Keratinocyte (primary cell): Measurements from ENCODE around the gene ASRGL1. TPM values are rescaled to one million over a fixed set of nuclear protein-coding genes. Genes with fewer than 3 reads are reported as not detected.

Experiments
- DNase-seq: peaks from one replicate; pipeline ENCODE4 v3.0.0-alpha.2; 2011; ENCODE audit warnings: low read depth, missing footprints, low spot score
- FAIRE-seq: peaks from 2 replicates; lab custom pipeline; 2011; peaks lifted over from hg19 to GRCh38; lab: Jason Lieb, UNC
- H2AFZ ChIP-seq: 2 replicates; pipeline ENCODE4 v1.6.0; 2012; ENCODE audit warnings: low read length, control low read depth, inconsistent platforms; ENCODE audit not compliant: control insufficient read depth
- H3K27ac ChIP-seq: 2 replicates; pipeline ENCODE4 v1.5.1; 2011; ENCODE audit warnings: low read length; ENCODE audit not compliant: control insufficient read depth, insufficient read depth
- H3K27me3 ChIP-seq: 3 replicates; pipeline ENCODE4 v1.6.0; 2011; ENCODE audit warnings: low read length; ENCODE audit not compliant: control insufficient read depth, insufficient read depth; ENCODE audit errors: extremely low read depth
- H3K36me3 ChIP-seq, 2 experiments: 2 replicates in 1 of 2; 3 replicates in 1 of 2; pipeline ENCODE4 v1.5.1; 2011; ENCODE audit warnings: low read length in 2 of 2, mild to moderate bottlenecking in 1 of 2; ENCODE audit not compliant: control insufficient read depth in 2 of 2, insufficient read depth in 2 of 2; ENCODE audit errors: extremely low read depth in 1 of 2
- H3K4me1 ChIP-seq: 3 replicates; pipeline ENCODE4 v1.5.1; 2011; ENCODE audit warnings: low read length; ENCODE audit not compliant: control insufficient read depth, insufficient read depth; ENCODE audit errors: extremely low read depth
- H3K4me2 ChIP-seq: 3 replicates; pipeline ENCODE4 v1.6.0; 2011; ENCODE audit warnings: low read depth, low read length; ENCODE audit not compliant: control insufficient read depth, insufficient read depth; ENCODE audit errors: extremely low read depth
- H3K4me3 ChIP-seq, 3 experiments: fragments of 200-600 bp in 1 of 3; sonication (generic) in 1 of 3; 2 replicates in 2 of 3; 3 replicates in 1 of 3; pipeline ENCODE4 v1.5.1; 2011 to 2016; ENCODE audit warnings: low read length in 3 of 3, mild to moderate bottlenecking in 3 of 3, control low read depth in 2 of 3, inconsistent platforms in 1 of 3, low read depth in 1 of 3, mixed read lengths in 1 of 3, mixed run types in 1 of 3, moderate library complexity in 1 of 3; ENCODE audit not compliant: control insufficient read depth in 2 of 3, insufficient read depth in 2 of 3; ENCODE audit errors: extremely low read depth in 1 of 3
- H3K79me2 ChIP-seq: 2 replicates; pipeline ENCODE4 v1.6.0; 2012; ENCODE audit warnings: low read length; ENCODE audit not compliant: control insufficient read depth, insufficient read depth
- H3K9ac ChIP-seq: 3 replicates; pipeline ENCODE4 v1.6.0; 2011; ENCODE audit warnings: low read length; ENCODE audit not compliant: control insufficient read depth, insufficient read depth; ENCODE audit errors: extremely low read depth
- H3K9me1 ChIP-seq: 3 replicates; pipeline ENCODE4 v1.6.0; 2011; ENCODE audit warnings: low read length; ENCODE audit not compliant: control insufficient read depth, insufficient read depth; ENCODE audit errors: extremely low read depth
- H3K9me3 ChIP-seq: 2 replicates; pipeline ENCODE4 v1.5.1; 2012; ENCODE audit warnings: low read depth, low read length; ENCODE audit not compliant: control insufficient read depth
- H4K20me1 ChIP-seq: 3 replicates; pipeline ENCODE4 v1.6.0; 2011; ENCODE audit warnings: low read length; ENCODE audit not compliant: control insufficient read depth, insufficient read depth; ENCODE audit errors: extremely low read depth
- EZH2 ChIP-seq: IDR thresholded peaks from one replicate; pipeline ENCODE4 v1.6.1; 2012; ENCODE audit warnings: inconsistent platforms, mild to moderate bottlenecking, low read length, moderate library complexity
- dilution Hi-C: fragments of 300-500 bp; cut with MboI; formaldehyde crosslinking; loops from one replicate; pipeline ENCODE4 v1.7.0; 2020; ENCODE audit warnings: low sequenced_read_pairs; ENCODE audit not compliant: extremely low pct_ligation_motif_present
- polyA plus RNA-seq, 5 experiments: library from polyadenylated mRNA; depleted of rRNA in 3 of 5; stranded (reverse) in 3 of 5; stranded (forward) in 1 of 5; unstranded in 1 of 5; fragments of >200 nt; gene quantifications; 1 replicate in 1 of 5; 2 replicates in 3 of 5; 3 replicates in 1 of 5; pipeline versions ENCODE4 v1.2.1 to v1.2.3, GENCODE V29; 2011 to 2012; ENCODE audit warnings: missing spikeins in 2 of 5, low read depth in 1 of 5, low replicate concordance in 1 of 5
- TF ChIP-seq, protein P1 (sequence below), 3 experiments: IDR thresholded peaks in 1 of 3; conservative IDR thresholded peaks in 1 of 3; optimal IDR thresholded peaks in 1 of 3; 2 replicates in 2 of 3; 3 replicates in 1 of 3; pipeline versions ENCODE3 to v1.5.1; 2011; ENCODE audit warnings: low read length in 3 of 3, mild to moderate bottlenecking in 3 of 3, moderate library complexity in 2 of 3, control low read depth in 1 of 3, inconsistent platforms in 1 of 3; ENCODE audit not compliant: insufficient read depth in 2 of 3; ENCODE audit errors: extremely low read depth in 1 of 3

Gene ASRGL1
- polyA plus RNA-seq, 1 donor (not counting 4 experiments of a cell fraction or from before 2014, with no cell fraction given), result 0.05 TPM

DNA sequence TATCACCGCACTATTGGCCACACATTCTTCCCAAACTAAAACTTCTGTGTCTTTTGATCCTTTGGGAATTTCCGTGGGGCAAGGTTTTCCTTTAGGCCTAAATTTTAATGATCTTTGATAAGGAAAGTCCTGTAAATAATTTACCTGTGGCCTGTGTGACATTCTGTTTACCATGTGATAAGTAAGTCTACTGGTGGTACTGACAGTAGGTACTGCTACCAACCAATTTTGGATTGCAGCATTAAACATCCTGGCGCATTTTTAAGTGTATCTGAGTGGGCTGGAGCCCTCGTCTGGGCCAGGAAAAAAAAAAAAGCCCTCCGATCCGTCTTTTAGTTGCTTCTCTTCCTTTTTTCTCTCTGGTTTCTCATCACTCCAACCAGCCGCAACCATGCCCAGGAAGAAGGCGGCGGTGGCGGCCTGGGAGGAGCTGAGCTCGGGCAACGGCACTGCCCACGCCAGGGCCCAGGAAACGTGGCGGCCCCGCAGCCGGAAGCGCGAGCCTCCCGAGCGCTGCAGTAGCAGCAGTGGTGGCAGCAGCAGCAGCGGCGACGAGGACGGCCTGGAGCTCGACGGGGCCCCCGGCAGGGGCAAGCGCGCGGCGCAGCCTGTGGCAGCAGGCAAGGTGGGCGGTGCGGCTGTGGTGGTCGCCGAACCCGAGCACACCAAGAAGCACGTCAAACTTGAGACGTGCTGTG is 33.6 kb downstream of the ASRGL1 start:
- Histone ChIP-seq H3K4me2 (no peak overlapping the region), H2AFZ (no peak overlapping the region), H3K9me1 (no peaks in the 10 kb centered on the region), H3K4me3 (no peak overlapping the region), H3K27me3 (no peaks in the 10 kb centered on the region), H3K9me3 (no peaks in the 10 kb centered on the region), H3K27ac (no peak overlapping the region), H3K79me2 (no peaks in the 10 kb centered on the region), H3K36me3 (no peaks in the 10 kb centered on the region), H4K20me1 (no peaks in the 10 kb centered on the region), H3K9ac (no peak overlapping the region), H3K4me1 (no peaks in the 10 kb centered on the region)
- no peak for DNase-seq
- no peak for TF ChIP-seq EZH2
- TF ChIP-seq, protein P1, sequence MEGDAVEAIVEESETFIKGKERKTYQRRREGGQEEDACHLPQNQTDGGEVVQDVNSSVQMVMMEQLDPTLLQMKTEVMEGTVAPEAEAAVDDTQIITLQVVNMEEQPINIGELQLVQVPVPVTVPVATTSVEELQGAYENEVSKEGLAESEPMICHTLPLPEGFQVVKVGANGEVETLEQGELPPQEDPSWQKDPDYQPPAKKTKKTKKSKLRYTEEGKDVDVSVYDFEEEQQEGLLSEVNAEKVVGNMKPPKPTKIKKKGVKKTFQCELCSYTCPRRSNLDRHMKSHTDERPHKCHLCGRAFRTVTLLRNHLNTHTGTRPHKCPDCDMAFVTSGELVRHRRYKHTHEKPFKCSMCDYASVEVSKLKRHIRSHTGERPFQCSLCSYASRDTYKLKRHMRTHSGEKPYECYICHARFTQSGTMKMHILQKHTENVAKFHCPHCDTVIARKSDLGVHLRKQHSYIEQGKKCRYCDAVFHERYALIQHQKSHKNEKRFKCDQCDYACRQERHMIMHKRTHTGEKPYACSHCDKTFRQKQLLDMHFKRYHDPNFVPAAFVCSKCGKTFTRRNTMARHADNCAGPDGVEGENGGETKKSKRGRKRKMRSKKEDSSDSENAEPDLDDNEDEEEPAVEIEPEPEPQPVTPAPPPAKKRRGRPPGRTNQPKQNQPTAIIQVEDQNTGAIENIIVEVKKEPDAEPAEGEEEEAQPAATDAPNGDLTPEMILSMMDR (optimal IDR thresholded peaks at IDR 0.05 in 1 of 3, IDR thresholded peaks at IDR 0.05 in 1 of 3, conservative IDR thresholded peaks at IDR 0.05 in 1 of 3; ENCODE audit: extremely low read depth in 1 of 3, insufficient read depth in 2 of 3, low read length in 3 of 3), result no peak
- dilution Hi-C loops, result no loop called here
- no peak for FAIRE-seq

DNA sequence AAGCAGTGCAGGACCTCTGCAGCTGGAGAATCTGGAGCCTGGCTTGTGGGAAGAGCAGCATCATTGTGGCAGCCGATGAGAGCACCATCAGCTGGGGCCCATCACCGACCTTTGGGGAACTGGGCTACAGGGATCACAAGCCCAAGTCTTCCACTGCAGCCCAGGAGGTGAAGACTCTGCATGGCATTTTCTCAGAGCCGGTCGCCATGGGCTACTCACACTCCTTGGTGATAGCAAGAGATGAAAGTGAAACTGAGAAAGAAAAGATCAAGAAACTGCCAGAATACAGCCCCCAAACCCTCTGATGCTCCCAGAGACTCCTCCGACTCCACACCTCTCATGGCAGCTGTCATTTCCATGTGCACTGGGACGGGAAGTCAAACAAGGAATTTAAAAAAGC is 35.6 kb downstream of the ASRGL1 start:
- Histone ChIP-seq H3K36me3 (no peaks in the 10 kb centered on the region), H3K27me3 (no peaks in the 10 kb centered on the region), H3K4me1 (no peaks in the 10 kb centered on the region), H3K4me3 (no peak overlapping the region), H3K9me1 (no peaks in the 10 kb centered on the region), H3K9me3 (no peaks in the 10 kb centered on the region), H3K9ac (no peak overlapping the region), H3K79me2 (no peaks in the 10 kb centered on the region), H3K27ac (no peak overlapping the region), H4K20me1 (no peaks in the 10 kb centered on the region), H3K4me2 (no peak overlapping the region), H2AFZ (no peak overlapping the region)
- dilution Hi-C loops, result no loop called here
- no peak for DNase-seq
- TF ChIP-seq, protein P1 (optimal IDR thresholded peaks at IDR 0.05 in 1 of 3, IDR thresholded peaks at IDR 0.05 in 1 of 3, conservative IDR thresholded peaks at IDR 0.05 in 1 of 3; ENCODE audit: extremely low read depth in 1 of 3, insufficient read depth in 2 of 3, low read length in 3 of 3), result no peak
- no peak for TF ChIP-seq EZH2
- FAIRE-seq, result no peak
